ENCODE data around the gene DGKI. TPM values are rescaled to one million over a fixed set of nuclear protein-coding genes. Genes with fewer than 3 reads are reported as not detected.

The DGKI gene
- total and polyA plus RNA-seq, 9 of the 15 experiments (the other 6 are each of a cell fraction or from before 2014, with no cell fraction given) = 0.11 to 0.54 (median 0.15) TPM; not detected in 5

GRCh38 chr7:137860542-137860941 is 13.8 kb upstream of the DGKI start:
- in situ Hi-C loops (cut with MboI) = no loop called here
- Histone ChIP-seq H2AFZ (ENCODE audit: low read depth, low read length) (no peak overlapping the region), H3K9me3 (replicated peaks; ENCODE audit: control insufficient read depth, insufficient read depth, low read depth, low read length) (no peaks in the 10 kb centered on the region), H3K79me2 (ENCODE audit: control insufficient read depth, insufficient read depth, low read length) (no peaks in the 10 kb centered on the region), H3K36me3 (ENCODE audit: control insufficient read depth, insufficient read depth, low read length) (no peaks in the 10 kb centered on the region), H3K9me1 (ENCODE audit: control insufficient read depth, insufficient read depth, low read length) (no peaks in the 10 kb centered on the region), H3K27ac (ENCODE audit: extremely low read depth, low read depth, low read length) (no peak overlapping the region), H3K4me2 (ENCODE audit: insufficient read depth, low read length) (no peak overlapping the region), H4K20me1 (replicated peaks; ENCODE audit: control insufficient read depth, insufficient read depth, low read length) (no peaks in the 10 kb centered on the region), H3K27me3 (ENCODE audit: control insufficient read depth in 2 of 2, insufficient read depth in 2 of 2, low read length in 2 of 2) (no peaks in the 10 kb centered on the region), H3K4me1 (replicated peaks in 1 of 2; ENCODE audit: control insufficient read depth in 2 of 2, insufficient read depth in 2 of 2, low read length in 2 of 2) (no peaks in the 10 kb centered on the region), H3K9ac (ENCODE audit: insufficient read depth in 1 of 2, low read depth in 2 of 2, low read length in 2 of 2) (no peak overlapping the region), H3K4me3 (no peak overlapping the region)
- no peak for TF ChIP-seq ZNF184 (CRISPR knock-in tag; IDR thresholded peaks at IDR 0.05)
- no peak for TF ChIP-seq SNRNP70 (optimal IDR thresholded peaks at IDR 0.05; ENCODE audit: low read depth, low read length)
- no peak for TF ChIP-seq AFF4 (CRISPR knock-in tag; IDR thresholded peaks at IDR 0.05)
- TF ChIP-seq BRF2 (IDR thresholded peaks at IDR 0.05; ENCODE audit: borderline replicate concordance, insufficient read depth, insufficient read length) = no peak
- no peak for TF ChIP-seq SNIP1 (IDR thresholded peaks at IDR 0.05; ENCODE audit: low read depth)
- no peak for TF ChIP-seq CREM (IDR thresholded peaks at IDR 0.05; ENCODE audit: low read depth)
- no peak for TF ChIP-seq ZBTB9 (CRISPR knock-in tag; IDR thresholded peaks at IDR 0.05)
- FAIRE-seq (no peak), ATAC-seq (no peak), DNase-seq (ENCODE audit: extremely low read depth in 1 of 4, low spot score in 3 of 4) (no peak)
- intact Hi-C loops (cut with micrococcal nuclease) = no loop called here
- no TSS peak for BruUV-seq (replicated peaks)
- 72% methylated on average over 2 of the region's 2 CpGs for WGBS (ENCODE audit: insufficient coverage, low coverage, missing lambda C conversion rate)
- CTCF ChIA-PET (ENCODE audit: low intra/inter-chr PET ratio) = no interaction called here
- POLR2A ChIA-PET = interaction anchor here (1.3 kb wide), 1 partner anchor 10 kb away, joined by 4 read pairs; no protein-coding TSS in a partner anchor
